GM20431 (cell line): Measurements from ENCODE around the gene SLC49A3.
"Not testable (repeated sequence)": the region's sequence is repeated elsewhere in the genome, so short reads cannot be mapped to it uniquely, and the experiment has no call there.

Experiments used
- in situ Hi-C: fragments of 300-500 bp; cut with MseI, MboI; formaldehyde crosslinking; loops from one replicate; pipeline ENCODE4 v1.15.0; 2020; ENCODE audit warnings: low sequenced_read_pairs; ENCODE audit not compliant: unreplicated experiment

Gene SLC49A3

GRCh38 chr4:688854-689681, at the start of gene SLC49A3:
SLC49A3 (minus strand) TSS chr4:689151; CDS start chr4:689127, 24 bp downstream.
- in situ Hi-C loops, result no loop called here

- in situ Hi-C loops, result not testable (repeated sequence)
Measured at GRCh38 chr4:736561-736960, 47.6 kb upstream of the SLC49A3 start.

- in situ Hi-C loops, result no loop called here
Measured at GRCh38 chr4:735583-735982, 46.6 kb upstream of the SLC49A3 start.

GRCh38 chr4:734951-735350, 46.0 kb upstream of the SLC49A3 start:
- in situ Hi-C loops, result no loop called here

GRCh38 chr4:734075-734474, 45.1 kb upstream of the SLC49A3 start:
- in situ Hi-C loops, result no loop called here

- in situ Hi-C loops, result no loop called here
Measured at GRCh38 chr4:733631-733980, 44.7 kb upstream of the SLC49A3 start.

GRCh38 chr4:732911-733630, 44.1 kb upstream of the SLC49A3 start:
- in situ Hi-C loops, result no loop called here

- in situ Hi-C loops, result no loop called here
Measured at GRCh38 chr4:732486-732885, 43.5 kb upstream of the SLC49A3 start.

- in situ Hi-C loops, result not testable (repeated sequence)
Measured at GRCh38 chr4:731954-732353, 43.0 kb upstream of the SLC49A3 start.

- in situ Hi-C loops, result not testable (repeated sequence)
Measured at GRCh38 chr4:730946-731904, 42.3 kb upstream of the SLC49A3 start.

GRCh38 chr4:730511-730910, 41.6 kb upstream of the SLC49A3 start:
- in situ Hi-C loops, result no loop called here

- in situ Hi-C loops, result no loop called here
Measured at GRCh38 chr4:729336-730315, 40.7 kb upstream of the SLC49A3 start.

- in situ Hi-C loops, result no loop called here
Measured at GRCh38 chr4:727576-727975, 38.6 kb upstream of the SLC49A3 start.

- in situ Hi-C loops, result no loop called here
Measured at GRCh38 chr4:726838-727237, 37.9 kb upstream of the SLC49A3 start.

- in situ Hi-C loops, result no loop called here
Measured at GRCh38 chr4:726235-726787, 37.4 kb upstream of the SLC49A3 start.

GRCh38 chr4:725391-726234, 36.7 kb upstream of the SLC49A3 start:
- in situ Hi-C loops, result no loop called here

- in situ Hi-C loops, result no loop called here
Measured at GRCh38 chr4:723751-724530, 35.0 kb upstream of the SLC49A3 start.
